GM12864 (cell line): ENCODE data around the gene SIX3.

Experiments used
- DNase-seq: peaks from one replicate; pipeline ENCODE4 v3.0.0-alpha.2; 2011; ENCODE audit warnings: low read depth
- H3K4me3 ChIP-seq: 2 replicates; pipeline ENCODE4 v1.5.1; 2011; ENCODE audit warnings: mild to moderate bottlenecking, low read depth, low read length, control low read depth
- TF ChIP-seq, protein P1 (sequence below): IDR thresholded peaks from 2 replicates; pipeline ENCODE4 v1.5.1; 2011; ENCODE audit warnings: low read depth, mild to moderate bottlenecking, moderate library complexity, low read length, control low read depth, inconsistent platforms; ENCODE audit errors: missing control alignments

Gene SIX3

DNA sequence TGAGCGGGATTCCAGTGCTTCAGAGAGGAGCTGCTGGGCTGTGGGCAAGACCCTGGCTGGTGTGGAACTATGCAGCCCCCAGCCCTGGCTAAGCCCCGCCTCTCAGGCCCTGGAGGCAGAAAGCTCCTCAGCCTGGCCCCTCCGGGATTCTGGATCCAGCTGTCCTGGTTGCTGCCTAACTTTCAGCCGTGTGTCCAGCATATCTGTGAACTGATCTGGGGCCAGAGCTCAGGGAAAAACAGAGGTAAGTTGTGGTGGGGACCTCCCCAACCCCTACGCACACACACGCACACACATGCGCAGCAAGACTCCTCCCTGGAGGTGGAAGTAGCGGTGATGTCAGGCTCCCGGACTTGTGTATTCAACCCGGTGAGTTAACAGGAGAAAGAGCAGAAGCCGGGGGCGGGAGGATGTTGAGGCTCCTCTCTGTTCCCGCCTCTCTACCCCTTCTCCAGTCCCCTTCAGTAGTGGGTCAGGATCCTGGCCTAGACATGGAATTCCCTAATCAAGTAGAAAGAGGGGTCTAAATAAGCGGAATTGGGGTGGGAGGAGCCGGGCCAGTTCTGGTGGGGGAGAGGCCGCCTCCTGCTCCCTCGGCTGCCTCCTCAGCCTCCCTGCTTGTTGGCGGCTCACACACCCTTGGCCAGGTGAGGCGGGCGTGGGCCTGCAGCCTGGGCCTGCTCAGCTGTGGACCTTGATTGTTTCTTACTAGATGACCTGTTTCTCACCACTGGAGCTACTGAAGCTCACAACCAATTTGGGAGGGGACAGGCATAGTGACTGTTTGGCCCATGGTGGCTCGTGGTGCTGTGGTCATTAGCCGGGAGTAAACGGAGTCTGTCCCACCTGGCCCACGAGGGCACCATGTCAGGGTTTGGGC, 34.3 kb downstream of the SIX3 start:
- H3K4me3 ChIP-seq = no peak overlapping the region
- TF ChIP-seq, protein P1, sequence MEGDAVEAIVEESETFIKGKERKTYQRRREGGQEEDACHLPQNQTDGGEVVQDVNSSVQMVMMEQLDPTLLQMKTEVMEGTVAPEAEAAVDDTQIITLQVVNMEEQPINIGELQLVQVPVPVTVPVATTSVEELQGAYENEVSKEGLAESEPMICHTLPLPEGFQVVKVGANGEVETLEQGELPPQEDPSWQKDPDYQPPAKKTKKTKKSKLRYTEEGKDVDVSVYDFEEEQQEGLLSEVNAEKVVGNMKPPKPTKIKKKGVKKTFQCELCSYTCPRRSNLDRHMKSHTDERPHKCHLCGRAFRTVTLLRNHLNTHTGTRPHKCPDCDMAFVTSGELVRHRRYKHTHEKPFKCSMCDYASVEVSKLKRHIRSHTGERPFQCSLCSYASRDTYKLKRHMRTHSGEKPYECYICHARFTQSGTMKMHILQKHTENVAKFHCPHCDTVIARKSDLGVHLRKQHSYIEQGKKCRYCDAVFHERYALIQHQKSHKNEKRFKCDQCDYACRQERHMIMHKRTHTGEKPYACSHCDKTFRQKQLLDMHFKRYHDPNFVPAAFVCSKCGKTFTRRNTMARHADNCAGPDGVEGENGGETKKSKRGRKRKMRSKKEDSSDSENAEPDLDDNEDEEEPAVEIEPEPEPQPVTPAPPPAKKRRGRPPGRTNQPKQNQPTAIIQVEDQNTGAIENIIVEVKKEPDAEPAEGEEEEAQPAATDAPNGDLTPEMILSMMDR = no peak
- DNase-seq = no peak

DNA sequence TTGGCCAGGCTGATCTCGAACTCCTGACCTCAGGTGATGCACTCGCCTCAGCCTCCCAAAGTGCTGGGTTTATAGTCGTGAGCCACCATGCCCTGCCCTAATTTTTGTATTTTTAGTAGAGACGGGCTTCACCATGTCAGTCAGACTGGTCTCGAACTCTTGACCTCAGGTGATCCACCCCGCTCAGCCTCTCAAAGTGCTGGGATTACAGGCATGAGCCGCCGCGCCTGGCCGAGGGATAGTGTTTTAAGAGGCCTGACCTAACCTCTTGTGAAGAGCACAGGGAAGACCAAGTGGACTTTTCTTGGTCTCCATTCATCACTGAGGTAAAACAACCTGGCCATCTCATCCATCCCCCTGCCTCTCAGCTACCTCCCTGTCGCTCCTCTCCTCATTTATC, 38.1 kb downstream of the SIX3 start:
- no peak for DNase-seq
- no peak overlapping the region for H3K4me3 ChIP-seq
- TF ChIP-seq, protein P1 = no peak

DNA sequence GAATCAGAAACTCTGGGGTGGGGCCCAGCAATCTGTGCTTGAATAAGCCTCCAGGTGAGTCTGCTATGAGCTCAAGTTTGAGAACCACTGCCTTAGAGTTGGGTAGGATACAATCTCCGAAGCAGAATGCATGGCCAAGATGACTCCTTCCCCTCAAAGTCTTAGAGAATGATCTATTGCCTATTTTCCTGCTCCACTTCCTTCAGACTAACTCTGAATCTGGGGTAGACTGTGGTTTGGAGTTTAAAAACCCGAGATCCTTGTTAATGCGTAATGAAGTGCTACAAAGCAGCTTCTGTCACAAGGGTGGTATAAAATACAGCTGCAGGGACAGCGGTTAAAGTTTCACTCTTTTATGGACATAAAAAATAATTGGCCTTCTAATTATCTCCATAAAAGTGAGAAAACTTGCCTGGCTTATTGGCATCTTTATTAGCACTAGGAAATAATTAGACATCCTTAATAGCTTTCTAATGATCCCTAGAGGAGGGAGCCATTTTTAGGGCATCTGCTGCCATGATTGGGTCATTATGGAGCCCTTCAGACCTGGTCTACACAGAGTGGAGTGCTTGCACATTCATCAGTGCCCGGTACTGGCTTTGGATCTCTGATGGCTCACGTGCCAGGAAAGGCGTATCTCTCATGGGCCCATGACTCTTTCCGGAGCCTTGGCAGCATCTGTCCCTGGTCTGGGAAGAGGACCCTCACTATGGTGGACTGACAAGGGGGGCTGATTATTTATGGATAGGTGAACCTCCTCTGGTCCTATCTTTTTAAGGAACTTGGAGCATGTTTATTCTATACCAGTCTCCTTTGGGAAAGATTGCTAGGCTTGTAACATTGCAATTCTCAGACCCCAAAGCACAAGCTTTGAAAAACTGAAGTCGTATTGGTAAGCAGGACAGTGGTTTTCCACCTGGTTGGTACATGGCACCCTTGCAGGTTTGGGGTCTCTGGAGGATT, 39.5 kb downstream of the SIX3 start:
- H3K4me3 ChIP-seq = no peak overlapping the region
- TF ChIP-seq, protein P1 = no peak
- no peak for DNase-seq

DNA sequence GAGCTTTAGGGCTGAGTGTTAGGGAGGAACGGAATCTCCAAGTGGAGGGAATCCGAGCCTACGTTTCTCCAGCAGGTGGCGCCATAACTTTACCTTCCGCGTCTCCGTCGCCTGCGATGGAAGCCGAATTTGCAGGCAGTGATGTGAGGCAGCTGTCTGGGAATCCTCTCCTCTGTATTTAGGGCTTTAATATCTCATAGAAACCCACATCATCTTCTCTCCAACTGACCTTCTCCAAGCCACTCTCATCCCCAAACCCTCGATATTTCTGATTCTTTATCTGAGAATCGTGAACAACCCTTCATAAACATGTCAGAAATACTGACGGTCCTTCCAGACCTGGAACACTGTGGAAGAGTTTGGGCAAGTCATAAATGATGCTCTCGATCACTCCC, 40.2 kb downstream of the SIX3 start:
- H3K4me3 ChIP-seq = no peak overlapping the region
- TF ChIP-seq, protein P1 = peak; percentile 86
- DNase-seq = peak; percentile 16

DNA sequence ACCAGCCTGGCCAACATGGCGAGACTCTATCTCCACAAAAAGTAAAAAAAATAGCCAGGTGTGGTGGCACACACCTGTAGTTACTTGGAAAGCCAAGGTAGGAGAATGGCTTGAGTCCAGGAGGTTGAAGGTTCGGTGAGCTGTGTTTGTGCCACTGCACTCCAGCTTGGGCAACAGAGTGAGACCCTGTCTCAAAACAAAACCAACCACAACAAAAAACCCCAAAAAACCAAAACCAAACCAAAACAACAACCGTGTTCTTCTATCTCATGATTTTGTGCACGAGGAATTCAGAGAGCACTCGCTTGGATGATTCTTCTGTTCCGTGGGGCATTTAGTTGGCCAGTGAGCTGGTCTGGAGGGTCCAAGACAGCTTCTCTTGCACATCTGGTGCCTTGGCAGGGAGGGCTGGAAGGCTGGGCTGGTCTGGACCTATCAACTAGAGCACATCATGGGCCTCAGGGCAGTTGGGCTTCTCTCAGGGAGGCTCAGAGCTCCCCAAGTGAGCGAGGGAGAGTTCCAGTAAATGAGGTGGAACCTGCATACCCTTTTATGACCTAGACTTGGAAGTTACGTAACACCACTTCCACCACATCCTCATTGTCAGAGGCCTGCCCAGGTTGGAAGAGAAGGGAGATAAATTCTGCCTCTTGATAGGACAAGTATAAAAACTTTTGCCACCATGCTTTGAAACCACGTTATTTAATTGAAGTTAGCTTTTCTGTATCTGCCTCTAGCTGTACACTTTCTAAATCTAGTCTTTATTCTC, 42.5 kb downstream of the SIX3 start:
- TF ChIP-seq, protein P1 = no peak
- no peak overlapping the region for H3K4me3 ChIP-seq
- DNase-seq = no peak

DNA sequence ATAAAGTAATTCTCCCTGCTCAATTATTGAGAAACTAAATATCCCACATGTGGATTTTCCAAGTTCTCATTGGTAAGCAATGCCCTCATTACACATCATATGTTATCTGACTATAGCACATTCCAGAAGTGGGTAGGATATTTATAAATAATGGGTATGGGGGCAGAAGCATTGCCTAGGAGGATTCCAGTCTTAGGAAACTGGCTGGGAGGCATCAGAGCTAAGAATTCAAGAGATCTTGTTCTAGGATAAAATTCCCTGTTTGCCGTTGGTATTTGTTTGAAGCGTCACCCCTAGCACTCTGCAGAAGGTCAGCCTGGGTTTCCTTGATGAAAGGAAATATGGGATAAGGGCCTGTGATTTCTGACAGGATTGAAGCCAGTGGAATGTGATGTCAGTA, 47.7 kb downstream of the SIX3 start:
- no peak overlapping the region for H3K4me3 ChIP-seq
- no peak for DNase-seq
- TF ChIP-seq, protein P1 = no peak
